Stimulated activated CD4-positive, alpha-beta T cell treated with anti-CD3 and anti-CD28 coated beads, Interleukin-12 subunit alpha, Interleukin-12 subunit beta, amount 100 ng/mL, for 24 hours (primary cell): ENCODE measurements around the gene PRKCA.

Source experiments
- DNase-seq, 2 experiments: peaks; one replicate each; pipeline ENCODE4 v3.0.0-alpha.2; 2020; ENCODE audit warnings: low read depth in 2 of 2

The PRKCA gene

DNA sequence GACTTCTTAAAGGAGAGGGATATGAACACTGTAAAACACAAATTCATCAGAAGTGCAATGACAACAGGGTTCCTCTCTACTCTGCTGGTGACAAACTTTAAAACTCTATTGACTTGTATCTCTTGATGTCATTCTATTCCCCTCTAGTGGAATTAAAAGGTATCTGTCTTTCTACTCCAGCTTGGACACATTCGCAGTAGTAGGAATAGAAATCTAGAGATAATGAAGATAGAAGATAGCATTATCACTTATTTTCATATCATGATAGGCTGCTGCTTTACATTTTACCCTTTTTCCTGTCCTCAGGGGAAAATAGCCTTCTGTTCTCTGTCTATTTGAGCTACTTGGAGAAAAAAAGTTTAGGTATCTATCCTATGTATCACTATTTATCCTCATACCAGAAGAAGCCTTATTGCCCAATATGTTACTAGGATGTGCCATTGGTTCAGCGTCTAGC is 322.9 kb downstream of the PRKCA start:
- no peak for DNase-seq

DNA sequence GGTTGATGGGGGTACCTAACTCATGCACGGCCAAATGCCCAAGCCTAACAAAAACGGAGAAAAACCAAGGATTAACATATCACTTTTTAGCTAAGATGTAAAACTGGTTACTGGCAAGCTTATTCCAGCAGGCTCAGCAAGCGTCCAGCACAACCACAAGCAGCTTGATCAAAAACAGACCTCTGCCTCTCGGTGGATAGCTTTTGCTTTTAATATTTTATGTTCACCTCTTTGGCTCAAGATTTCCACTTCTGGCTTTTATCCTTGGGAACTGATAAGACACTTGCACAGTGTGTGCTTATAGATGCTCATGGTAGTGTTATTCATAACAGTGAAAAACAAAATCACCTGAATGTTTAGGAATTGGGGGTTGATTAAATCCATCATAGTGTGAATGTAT is 325.6 kb downstream of the PRKCA start:
- no peak for DNase-seq

DNA sequence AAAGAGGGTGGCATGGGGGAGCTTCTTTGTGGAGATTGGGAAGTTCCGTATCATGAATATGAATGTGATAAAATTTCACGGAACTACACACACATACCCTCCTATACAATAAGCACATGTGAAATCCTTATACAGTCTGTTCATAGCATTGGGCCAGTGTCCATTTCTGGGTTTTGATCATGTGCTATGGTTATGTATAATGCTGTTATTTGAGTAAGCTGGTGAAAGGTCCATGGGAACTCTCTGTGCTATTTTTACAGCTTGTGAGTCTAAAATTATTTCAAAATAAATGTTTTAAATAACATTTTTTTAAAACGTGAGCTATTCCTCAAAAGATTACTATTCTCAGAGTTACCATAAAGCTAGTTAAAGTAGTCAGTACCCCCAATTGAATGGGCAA is 327.3 kb downstream of the PRKCA start:
- no peak for DNase-seq

DNA sequence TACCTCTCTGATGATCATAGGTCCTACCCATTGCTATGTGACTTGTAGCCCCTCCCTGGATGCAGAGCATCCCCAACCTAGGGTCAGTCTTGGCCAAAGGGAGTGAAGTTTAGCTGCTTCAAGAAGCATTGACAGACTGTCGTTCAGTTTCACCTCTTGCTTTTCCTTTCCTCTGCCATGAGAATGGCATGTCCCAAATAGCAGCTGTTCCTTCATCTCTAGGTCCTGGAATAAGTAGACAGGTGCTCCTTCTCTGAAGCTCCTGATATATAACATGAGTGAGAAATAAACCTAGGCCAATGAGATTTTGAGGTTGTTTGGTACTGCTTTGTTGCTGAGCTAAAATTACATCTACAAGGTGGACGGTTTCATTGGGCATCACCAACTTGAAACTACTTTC is 328.0 kb downstream of the PRKCA start:
- DNase-seq = no peak

DNA sequence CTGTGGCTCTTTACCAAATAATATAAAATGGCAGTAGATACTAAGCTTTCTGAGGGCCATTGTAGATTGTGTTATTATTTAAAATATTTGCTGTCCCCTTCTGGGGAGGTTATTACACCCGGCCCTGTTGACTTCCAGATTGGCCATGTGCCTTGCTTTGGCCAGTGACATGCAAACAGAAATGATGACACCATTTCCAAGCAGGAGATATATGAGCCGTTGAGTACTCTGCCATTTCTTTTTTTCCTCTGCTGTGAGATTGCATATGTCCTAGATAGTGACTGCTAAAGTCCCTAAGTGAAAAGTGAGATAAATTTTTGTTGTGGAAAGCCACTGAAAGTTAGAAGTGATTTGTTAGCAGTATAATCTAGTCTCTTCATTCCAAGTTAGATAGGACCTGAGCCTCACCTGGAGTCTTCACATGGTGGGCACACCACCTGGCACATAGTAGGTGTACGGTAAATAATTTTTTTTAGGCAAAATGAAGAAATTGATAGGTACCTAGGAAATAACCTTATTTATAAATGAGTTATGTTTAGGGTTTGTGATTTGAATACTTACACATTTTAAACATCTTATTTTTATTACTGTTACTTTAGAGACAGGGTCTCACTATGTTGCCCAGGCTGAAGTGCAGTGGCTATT is 328.5 kb downstream of the PRKCA start:
- DNase-seq = no peak

DNA sequence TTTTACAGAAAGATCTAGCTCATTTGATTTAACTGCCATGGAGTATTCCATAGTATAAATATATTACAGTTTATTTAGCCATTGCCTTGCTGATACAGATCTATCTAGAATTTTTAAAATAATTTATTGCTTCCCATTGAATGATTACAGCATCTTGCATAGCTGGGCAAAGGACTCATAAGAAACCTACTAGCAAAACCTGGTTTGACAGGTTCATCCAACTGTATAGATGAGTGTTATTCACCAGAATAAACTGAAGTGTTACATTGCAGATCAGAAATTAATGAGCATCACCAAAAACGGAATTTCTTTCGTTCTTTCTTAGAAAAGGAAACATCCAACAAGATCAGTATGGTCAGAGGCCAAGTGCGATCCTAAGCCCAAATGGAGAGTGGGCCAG is 330.3 kb downstream of the PRKCA start:
- DNase-seq = no peak

DNA sequence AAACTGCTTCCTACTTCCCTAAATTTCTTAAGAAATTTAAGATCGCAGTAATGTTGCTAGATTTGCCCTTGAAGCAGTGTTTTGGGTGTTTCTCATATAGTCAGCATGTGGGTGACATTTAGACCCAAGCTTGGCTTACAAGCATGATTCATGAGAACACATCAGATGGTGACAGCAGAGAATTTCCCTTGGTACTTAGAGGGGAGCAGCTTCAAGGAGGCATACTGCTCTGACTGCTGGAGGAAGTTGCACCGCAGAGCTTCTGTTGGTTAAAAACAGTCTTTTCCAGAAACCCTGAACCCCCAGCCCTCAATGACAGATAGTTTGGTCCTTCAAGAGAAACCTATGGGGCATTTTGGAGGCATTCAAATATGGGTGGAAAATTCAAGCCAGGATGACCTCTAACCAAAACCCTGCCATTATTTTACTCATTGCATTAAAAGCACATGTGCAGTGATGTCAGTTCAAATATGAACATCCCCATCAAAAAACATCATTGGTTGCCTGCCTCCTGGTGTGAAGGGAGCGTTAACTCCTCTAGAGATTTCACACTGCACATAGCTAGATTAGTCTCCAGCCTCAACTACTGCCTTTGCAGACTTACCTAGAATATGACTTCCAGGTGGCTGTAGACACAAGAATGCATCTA is 331.0 kb downstream of the PRKCA start:
- DNase-seq = peak in 1 of 2 experiments; percentile 20

DNA sequence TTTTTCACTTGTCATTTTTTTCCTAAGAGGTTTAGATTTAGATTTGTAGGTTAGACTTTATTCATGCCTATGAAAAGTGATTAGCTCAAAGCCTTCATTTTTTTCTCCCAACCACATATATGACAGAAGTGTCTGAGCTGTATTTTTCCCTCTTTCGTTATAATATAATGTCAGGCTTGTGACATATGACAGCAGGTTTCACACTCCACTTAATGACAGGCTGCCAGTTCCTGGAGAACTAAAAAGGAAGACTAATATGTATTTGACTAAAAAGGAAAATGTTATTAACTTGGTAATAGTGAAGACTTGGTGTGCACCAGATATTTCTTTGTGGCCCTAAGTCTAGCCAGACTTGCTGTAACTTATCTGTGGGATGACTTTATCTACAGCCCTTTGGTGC is 331.8 kb downstream of the PRKCA start:
- no peak for DNase-seq

DNA sequence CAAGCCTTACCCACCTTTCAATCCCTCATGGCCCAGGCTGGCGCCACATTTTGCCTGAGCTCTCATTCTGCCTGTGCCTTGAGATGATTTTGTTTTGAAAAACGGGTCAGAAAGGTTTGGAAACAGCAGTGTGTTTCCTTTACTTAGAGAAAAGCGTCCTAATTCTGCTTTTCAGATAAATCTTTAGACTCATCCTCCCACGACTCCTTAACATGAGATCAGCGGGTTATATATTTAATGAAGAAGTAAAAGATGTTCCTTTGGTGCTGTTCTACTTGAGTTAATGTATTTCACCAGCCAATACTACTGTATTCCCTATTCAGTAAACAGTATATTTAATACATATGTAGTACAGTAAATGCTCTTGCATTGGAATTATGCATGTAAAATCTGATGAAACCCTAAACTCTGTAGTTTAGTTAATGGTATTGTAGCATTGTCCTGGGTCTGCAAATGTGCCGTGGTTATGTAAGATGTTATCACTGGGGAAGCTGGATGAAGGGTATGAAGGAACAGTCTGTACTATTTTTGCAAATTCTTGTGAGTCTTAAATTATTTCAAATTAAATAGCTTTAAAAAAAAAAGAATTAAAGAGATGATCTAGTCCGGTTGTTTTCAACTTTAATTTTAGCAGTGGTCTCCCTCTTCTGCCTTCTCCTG is 333.1 kb downstream of the PRKCA start:
- no peak for DNase-seq

DNA sequence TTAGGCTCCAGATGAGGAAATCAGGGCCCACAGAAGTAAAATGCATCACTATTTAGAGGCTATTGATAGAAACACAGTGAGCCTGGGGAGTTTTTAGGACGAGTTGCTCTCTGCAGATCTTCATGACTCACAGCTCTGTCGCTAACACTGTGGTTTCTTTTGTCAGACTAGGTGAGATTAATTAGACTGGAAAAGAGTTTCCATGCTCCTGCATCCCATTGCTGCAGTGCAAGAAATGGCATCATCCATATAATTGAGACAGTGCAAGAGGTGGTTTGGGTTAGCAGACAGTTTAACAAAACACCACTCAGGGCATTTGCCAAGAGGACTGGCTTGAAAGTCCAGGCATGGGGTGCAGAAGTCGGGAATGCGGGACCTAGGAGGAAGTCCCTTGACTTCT is 333.7 kb downstream of the PRKCA start:
- no peak for DNase-seq

DNA sequence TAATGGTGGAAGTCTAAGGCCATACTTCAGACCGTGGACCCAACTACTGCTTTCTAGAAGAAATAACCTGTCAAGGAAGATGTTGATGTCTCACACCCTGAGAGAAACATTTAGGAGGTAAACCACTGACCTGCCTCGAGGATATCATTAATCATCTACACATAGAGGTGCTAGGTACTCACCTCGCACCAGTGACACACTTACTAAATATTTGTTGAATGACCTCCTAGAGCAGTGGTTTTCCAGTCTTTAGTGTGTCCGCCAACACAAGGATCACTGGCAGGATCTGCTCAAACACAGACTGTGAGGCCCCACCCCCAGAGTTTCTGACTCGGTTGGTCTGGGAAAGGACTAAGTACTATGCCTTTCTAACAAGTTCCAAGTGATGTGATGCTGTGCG is 335.1 kb downstream of the PRKCA start:
- no peak for DNase-seq

DNA sequence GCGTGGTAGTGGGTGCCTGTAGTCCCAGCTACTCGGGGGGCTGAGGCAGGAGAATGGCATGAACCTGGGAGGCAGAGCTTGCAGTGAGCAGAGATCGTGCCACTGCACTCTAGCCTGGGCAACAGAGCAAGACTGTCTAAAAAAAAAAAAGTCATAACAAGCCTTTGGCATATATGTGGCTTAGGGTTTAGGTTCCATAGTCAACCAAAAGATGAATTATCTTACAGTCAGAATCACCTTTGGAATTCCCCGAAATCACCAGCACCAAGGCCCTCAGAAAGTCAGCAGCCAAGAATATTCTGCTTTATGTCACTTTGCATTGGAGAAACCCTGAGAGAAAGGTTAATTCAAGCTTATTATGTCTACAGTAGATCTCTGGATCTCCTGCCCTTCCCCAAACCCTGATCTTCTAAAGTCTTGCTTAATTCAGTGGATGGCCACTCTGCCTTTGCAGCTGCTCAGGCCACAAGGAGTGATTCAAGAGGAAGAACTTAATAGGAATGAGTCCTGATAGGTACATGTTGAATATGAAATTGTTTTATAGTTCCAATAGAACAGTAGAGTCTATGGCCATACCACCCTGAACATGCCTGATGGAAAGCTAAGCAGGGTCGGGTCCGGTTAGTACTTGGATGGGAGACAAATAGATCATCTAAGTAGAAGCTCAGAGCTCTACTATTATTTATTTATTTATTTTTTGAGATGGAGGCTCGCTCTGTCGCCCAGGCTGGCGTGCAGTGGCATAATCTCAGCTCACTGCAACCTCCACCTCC is 336.5 kb downstream of the PRKCA start:
- no peak for DNase-seq

DNA sequence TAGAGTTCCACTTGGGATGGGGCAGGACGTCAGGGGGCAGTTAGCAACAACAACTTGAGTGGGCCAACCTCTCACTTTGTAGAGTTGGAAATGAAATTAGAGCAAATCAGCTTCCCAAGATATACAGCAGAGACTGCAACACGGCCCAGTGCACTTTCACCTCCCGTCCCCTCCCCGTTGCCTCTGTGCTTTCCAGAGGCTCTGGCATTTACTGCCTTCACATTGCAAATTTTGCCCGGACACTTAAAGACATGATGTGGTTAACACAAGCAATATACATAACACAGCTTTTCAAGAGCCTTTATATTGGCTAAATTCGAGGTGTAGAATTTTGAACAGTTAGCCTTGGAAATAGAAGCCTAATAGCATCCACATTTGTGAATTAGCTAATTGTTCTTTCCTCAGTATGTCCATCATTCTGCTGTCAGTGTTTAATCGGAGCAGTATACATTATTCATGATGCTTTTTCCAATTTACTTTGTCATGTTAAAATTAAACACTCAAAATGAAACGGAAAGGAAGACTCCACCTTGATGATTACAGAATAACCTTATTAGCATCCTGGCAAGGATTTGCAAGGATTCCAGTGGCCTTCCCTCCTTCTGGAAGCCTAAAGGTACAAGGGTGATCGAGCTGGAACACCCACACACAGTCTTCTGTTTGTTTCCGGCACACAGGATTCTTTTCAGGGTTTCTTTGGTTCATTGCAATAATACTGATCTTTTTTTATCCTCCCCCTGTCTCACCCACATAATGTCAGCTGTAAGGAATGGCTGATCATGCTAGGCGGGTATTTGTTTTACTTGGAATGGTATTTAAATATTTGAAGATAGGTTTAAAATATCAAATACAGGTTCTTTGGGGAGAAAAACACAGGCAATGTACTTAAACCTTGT is 341.6 kb downstream of the PRKCA start:
- DNase-seq = no peak

DNA sequence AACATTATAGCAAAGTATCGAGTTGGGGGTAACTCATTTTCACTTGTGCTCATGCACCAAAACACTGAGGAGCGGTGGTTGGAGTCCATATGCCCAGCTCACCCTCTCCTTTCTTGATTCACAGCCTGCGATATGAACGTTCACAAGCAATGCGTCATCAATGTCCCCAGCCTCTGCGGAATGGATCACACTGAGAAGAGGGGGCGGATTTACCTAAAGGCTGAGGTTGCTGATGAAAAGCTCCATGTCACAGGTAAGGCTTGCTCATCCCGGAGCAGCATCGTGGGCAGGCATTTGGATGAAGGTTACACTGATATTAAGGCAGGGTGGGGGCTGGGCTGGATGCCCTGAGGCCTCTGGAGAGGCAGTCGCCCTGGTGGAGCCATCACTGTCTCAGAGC is 342.8 kb downstream of the PRKCA start:
- no peak for DNase-seq

DNA sequence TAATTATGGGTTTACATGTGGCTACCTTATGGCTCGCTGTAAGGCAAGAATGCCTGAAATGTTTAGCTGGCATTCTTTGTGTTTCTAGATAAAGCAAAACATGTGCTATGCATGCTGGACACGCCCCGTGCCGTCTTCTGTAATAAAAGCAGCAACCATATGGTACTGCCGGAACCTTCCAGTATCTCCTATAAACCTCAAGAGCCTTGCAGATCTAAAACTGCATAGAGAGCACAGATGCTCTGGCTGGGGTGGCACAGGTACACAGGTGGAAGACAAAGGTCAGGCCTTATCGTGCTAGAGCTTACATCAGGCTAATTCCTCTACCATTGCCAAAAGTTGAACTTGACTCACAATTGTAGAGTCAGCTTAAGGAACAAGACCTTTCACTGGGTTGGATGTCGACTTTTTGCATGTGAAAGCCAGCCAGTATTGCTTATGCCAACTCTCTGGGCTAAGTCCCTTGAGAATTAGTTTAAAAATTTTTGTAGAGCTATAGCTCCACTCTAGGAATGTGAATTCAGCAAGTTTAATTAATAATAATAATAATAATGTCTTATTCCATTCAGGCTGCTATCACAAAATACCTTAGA is 345.1 kb downstream of the PRKCA start:
- no peak for DNase-seq

DNA sequence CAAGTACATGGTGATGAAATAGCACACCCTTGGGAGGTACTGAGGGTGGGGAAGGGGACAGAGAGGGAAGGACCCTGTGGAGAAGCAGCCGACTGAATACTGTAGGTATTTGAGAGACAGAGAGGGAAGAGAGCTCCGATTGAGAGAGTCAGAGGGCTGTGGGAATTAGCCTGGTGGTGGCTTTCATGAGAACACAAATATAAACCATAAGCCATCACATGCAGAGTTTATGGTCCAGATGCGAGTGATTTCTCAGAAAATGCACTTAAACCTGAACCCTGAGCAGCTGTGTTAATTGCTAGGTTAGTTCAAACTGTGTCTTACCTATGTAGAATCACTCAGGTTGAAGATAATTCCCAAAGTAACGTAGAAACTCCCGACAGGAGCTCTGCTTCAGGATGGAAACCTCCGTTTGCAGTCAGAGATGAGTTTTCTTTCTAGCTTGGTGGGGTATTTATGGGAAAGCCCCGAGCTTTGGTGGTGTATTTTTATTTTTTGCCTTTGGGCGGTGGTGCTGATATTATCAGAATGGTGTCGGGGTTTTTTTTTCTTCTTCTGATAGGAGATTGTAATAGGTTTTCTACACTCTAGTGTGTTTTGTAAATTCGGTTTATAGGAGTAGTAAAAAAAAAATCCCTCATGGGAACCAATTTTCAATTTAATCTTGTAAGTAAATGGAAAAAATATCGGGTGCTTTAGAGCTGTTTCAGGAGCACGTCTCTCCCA is 347.6 kb downstream of the PRKCA start:
- no peak for DNase-seq

DNA sequence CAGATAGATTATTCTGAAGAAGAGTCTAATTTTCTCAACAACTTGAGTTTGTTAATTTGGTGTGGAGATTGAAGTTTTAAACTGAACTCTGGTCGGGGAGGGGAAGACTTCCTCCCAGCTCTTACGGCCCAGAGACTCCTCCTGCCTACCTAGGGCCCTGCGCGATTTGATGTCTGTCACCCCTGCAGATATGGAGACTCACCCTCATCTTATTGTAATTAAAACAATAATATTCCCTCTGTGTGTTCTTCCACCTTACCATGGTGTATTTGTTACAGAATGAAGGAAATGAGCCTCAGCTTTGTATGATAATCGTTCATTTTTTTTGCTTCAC is 348.1 kb downstream of the PRKCA start:
- DNase-seq = no peak

DNA sequence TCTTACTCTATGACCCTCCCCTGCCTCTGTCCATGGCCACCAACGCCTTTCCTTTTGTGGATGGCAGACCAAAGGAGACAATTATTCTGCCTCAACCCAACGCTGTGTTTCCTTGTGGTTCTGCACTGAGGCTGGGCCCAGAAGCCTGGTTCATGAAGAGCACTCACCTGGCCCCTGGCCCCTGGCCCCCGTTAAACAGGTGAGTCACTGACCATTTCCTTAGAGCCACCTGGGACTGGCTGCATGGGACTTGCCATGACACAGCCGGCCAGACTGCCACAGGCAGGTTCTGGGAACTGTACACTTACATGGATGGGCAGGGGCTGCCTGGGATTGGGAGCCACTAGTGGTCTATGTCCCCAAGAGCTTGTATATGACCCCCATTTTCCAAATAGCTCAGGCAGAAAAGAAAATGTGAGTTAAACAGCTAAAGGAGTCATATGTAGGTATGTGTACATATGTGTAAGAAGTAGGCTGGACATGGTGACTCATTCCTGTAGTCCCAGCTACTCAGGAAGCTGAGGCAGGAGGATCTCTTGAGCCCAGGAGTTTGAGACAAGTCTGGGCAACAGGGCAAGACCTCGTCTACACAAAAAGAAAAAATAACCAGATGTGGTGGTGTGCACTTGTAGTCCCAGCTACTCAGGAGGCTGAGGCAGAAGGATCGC is 350.6 kb downstream of the PRKCA start:
- DNase-seq = no peak

DNA sequence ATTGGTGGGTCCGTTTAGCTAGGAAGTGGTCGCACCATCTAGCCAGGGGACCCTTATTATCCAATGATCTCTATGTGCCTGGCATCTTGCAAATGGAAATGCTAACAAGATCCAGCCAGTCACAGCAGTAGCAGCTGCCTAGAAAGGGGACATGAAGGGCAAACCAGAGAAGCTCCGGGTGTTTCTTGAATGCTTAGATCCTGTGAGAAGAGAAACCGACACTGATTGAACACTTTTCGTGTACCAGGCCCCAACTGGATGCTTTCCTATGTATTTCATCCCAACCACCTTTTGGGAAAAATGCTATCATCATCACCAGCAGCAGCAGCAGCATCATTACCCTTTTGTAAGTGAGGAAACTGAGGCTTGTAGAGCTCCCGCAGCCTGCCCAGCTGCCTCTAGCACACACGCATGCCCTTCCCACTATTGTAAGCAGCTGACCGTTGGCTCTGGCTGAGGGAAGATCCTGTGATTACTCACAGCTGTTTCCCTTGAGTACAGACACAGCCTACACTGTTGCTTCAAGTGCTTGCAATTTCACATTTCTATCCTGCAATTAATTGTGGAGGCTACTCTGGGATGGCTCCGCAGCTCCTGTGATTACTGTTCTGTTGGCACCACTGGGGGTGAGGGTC is 351.8 kb downstream of the PRKCA start:
- DNase-seq = no peak

DNA sequence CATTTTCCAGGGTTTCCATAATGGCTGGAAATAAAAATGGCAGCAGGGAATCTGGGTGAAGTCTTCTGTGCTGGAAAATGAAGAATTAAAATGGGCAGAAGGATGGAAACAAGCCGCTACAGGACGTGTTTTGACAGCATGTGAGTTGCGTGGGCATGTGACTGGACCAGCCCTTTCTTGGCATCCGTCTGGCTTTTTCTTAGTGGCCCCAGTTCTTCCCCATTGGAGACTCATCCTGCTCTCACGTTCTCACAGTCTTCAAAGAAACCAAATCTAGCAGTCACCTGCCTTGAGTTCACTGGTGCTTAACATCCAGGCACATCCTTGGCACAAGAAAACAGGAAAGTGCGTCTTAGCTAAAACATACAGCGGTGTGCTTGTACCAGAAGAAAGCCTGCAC is 352.4 kb downstream of the PRKCA start:
- no peak for DNase-seq
